HG03442 (cell line): Measurements from ENCODE around the gene DNAH5.
"Not testable (repeated sequence)": the region's sequence is repeated elsewhere in the genome, so short reads cannot be mapped to it uniquely, and the experiment has no call there.

Experiments used
- ATAC-seq: cut with Tn5 transposase; IDR thresholded peaks from one replicate; pipeline ENCODE4 v1.9.1; 2021; ENCODE audit warnings: mild to moderate bottlenecking, moderate library complexity; ENCODE audit not compliant: unreplicated experiment

Gene DNAH5

GRCh38 chr5:13859270-13860065, 85.0 kb downstream of the DNAH5 start:
- no peak for ATAC-seq

GRCh38 chr5:13843175-13843846, 101.2 kb downstream of the DNAH5 start:
- no peak for ATAC-seq

GRCh38 chr5:13833440-13833839, 111.0 kb downstream of the DNAH5 start:
- ATAC-seq: no peak

GRCh38 chr5:13831351-13831750, 113.1 kb downstream of the DNAH5 start:
- ATAC-seq: no peak

GRCh38 chr5:13830536-13830935, 114.0 kb downstream of the DNAH5 start:
- no peak for ATAC-seq

GRCh38 chr5:13821366-13821765, 123.1 kb downstream of the DNAH5 start:
- ATAC-seq: no peak

GRCh38 chr5:13816126-13816525, 128.4 kb downstream of the DNAH5 start:
- ATAC-seq: no peak

GRCh38 chr5:13814301-13814700, 130.2 kb downstream of the DNAH5 start:
- no peak for ATAC-seq

GRCh38 chr5:13809921-13810320, 134.6 kb downstream of the DNAH5 start:
- no peak for ATAC-seq

- ATAC-seq: no peak
Observed at GRCh38 chr5:13804336-13804735, 140.2 kb downstream of the DNAH5 start.

- not testable (repeated sequence) for ATAC-seq
Observed at GRCh38 chr5:13798569-13798968, 145.9 kb downstream of the DNAH5 start.

GRCh38 chr5:13785781-13786415, 158.6 kb downstream of the DNAH5 start:
- ATAC-seq: no peak

GRCh38 chr5:13783726-13784125, 160.8 kb downstream of the DNAH5 start:
- ATAC-seq: no peak

GRCh38 chr5:13780081-13780480, 164.4 kb downstream of the DNAH5 start:
- no peak for ATAC-seq

GRCh38 chr5:13773649-13774048, 170.8 kb downstream of the DNAH5 start:
- ATAC-seq: no peak

GRCh38 chr5:13771011-13771571, 173.4 kb downstream of the DNAH5 start:
- ATAC-seq: no peak

GRCh38 chr5:13766236-13766635, 178.3 kb downstream of the DNAH5 start:
- no peak for ATAC-seq

- no peak for ATAC-seq
Observed at GRCh38 chr5:13763719-13764118, 180.8 kb downstream of the DNAH5 start.

GRCh38 chr5:13749766-13750165, 194.7 kb downstream of the DNAH5 start:
- no peak for ATAC-seq

GRCh38 chr5:13746026-13746425, 198.5 kb downstream of the DNAH5 start:
- no peak for ATAC-seq

- no peak for ATAC-seq
Observed at GRCh38 chr5:13745508-13745907, 199.0 kb downstream of the DNAH5 start.

GRCh38 chr5:13740471-13740870, 204.0 kb downstream of the DNAH5 start:
- no peak for ATAC-seq
